Fibroblast of skin of right biceps (primary cell): ENCODE data around the gene HPD.
"Not testable (repeated sequence)": the region's sequence is repeated elsewhere in the genome, so short reads cannot be mapped to it uniquely, and the experiment has no call there.

ENCODE experiments used
- DNase-seq: peaks from one replicate; pipeline ENCODE4 v3.0.0-alpha.2; 2013

Gene HPD

GRCh38 chr12:121858662-121859572 is at the start of gene HPD:
TSS of gene HPD (minus strand) at chr12:121858859. CDS start at chr12:121858823, 36 bp downstream.
- peak; percentile 81 for DNase-seq

- DNase-seq = no peak
These were observed 47.1 kb upstream of the HPD start for GRCh38 chr12:121905746-121906145.

- no peak for DNase-seq
These were observed 44.5 kb upstream of the HPD start for GRCh38 chr12:121903202-121903601.

GRCh38 chr12:121899590-121899989 is 40.9 kb upstream of the HPD start:
- DNase-seq = no peak

- DNase-seq = no peak
These were observed 39.6 kb upstream of the HPD start for GRCh38 chr12:121898287-121898686.

- peak; percentile 48 for DNase-seq
These were observed 36.0 kb upstream of the HPD start for GRCh38 chr12:121894633-121895032.

- DNase-seq = peak; percentile 68
These were observed 35.4 kb upstream of the HPD start for GRCh38 chr12:121893961-121894460.

- no peak for DNase-seq
These were observed 34.3 kb upstream of the HPD start for GRCh38 chr12:121892673-121893561.

GRCh38 chr12:121889661-121890060 is 31.0 kb upstream of the HPD start:
- peak; percentile 50 for DNase-seq

GRCh38 chr12:121889274-121889624 is 30.6 kb upstream of the HPD start:
- DNase-seq = no peak

- DNase-seq = peak; percentile 98
These were observed 30.0 kb upstream of the HPD start, which contains the start of gene PSMD9 for GRCh38 chr12:121888478-121889273. TSS of gene PSMD9 (plus strand) at chr12:121888790. CDS start at chr12:121888857, 67 bp downstream.

- DNase-seq = no peak
These were observed 29.4 kb upstream of the HPD start for GRCh38 chr12:121888083-121888477.

- DNase-seq = peak; percentile 30
These were observed 26.5 kb upstream of the HPD start for GRCh38 chr12:121885129-121885528.

GRCh38 chr12:121883315-121883660 is 24.6 kb upstream of the HPD start:
- DNase-seq = no peak

GRCh38 chr12:121876080-121876447 is 17.4 kb upstream of the HPD start:
- not testable (repeated sequence) for DNase-seq

- DNase-seq = no peak
These were observed 16.9 kb upstream of the HPD start for GRCh38 chr12:121875582-121875981.

- DNase-seq = no peak
These were observed 15.4 kb upstream of the HPD start for GRCh38 chr12:121874071-121874470.

- DNase-seq = no peak
These were observed 14.5 kb upstream of the HPD start for GRCh38 chr12:121873216-121873569.

GRCh38 chr12:121872546-121873215 is 14.0 kb upstream of the HPD start:
- peak; percentile 91 for DNase-seq

GRCh38 chr12:121871467-121871866 is 12.8 kb upstream of the HPD start:
- DNase-seq = no peak

- not testable (repeated sequence) for DNase-seq
These were observed 10.6 kb upstream of the HPD start for GRCh38 chr12:121869229-121869628.

- DNase-seq = peak; percentile 23
These were observed 7.7 kb upstream of the HPD start for GRCh38 chr12:121866331-121866730.
